BE2C (cell line): ENCODE measurements around the gene PSMD2.

Experiments used
- DNase-seq: peaks from one replicate; pipeline ENCODE4 v3.0.0-alpha.2; 2020
- H3K27me3 ChIP-seq: fragments of 250-450 bp; sonication (Bioruptor Pico); 2 replicates; pipeline ENCODE4 v1.5.1; 2020; ENCODE audit warnings: mild to moderate bottlenecking
- H3K36me3 ChIP-seq: fragments of 250-450 bp; sonication (Bioruptor Pico); 2 replicates; pipeline ENCODE4 v1.5.1; 2020; ENCODE audit warnings: mild to moderate bottlenecking
- H3K4me1 ChIP-seq: fragments of 250-450 bp; sonication (Bioruptor Pico); 2 replicates; pipeline ENCODE4 v1.5.1; 2020
- H3K4me3 ChIP-seq: 2 replicates; pipeline ENCODE4 v1.5.1; 2011; ENCODE audit warnings: low read depth, low read length
- H3K9me3 ChIP-seq: fragments of 250-450 bp; sonication (Bioruptor Pico); 2 replicates; pipeline ENCODE4 v1.5.1; 2020
- CTCF ChIP-seq: IDR thresholded peaks from 2 replicates; pipeline ENCODE4 v1.5.1; 2012; ENCODE audit warnings: mild to moderate bottlenecking, low read depth, low read length

PSMD2 gene

GRCh38 chr3:184325715-184326369 is 26.8 kb downstream of the PSMD2 start:
- no peak for TF ChIP-seq CTCF
- Histone ChIP-seq H3K4me3 (no peak overlapping the region), H3K27me3 (no peaks in the 10 kb centered on the region), H3K4me1 (no peaks in the 10 kb centered on the region), H3K36me3 (peaks cover 100% of the 10 kb centered on the region), H3K9me3 (no peaks in the 10 kb centered on the region)
- DNase-seq = no peak

- Histone ChIP-seq H3K9me3 (no peaks in the 10 kb centered on the region), H3K36me3 (peaks cover 100% of the 10 kb centered on the region), H3K27me3 (no peaks in the 10 kb centered on the region), H3K4me1 (no peaks in the 10 kb centered on the region), H3K4me3 (no peak overlapping the region)
- no peak for TF ChIP-seq CTCF
- DNase-seq = no peak
Observed at GRCh38 chr3:184327171-184327570, 28.1 kb downstream of the PSMD2 start.

- H3K4me1 ChIP-seq = no peaks in the 10 kb centered on the region
- TF ChIP-seq CTCF = no peak
- peaks cover 100% of the 10 kb centered on the region for H3K36me3 ChIP-seq
- no peaks in the 10 kb centered on the region for H3K9me3 ChIP-seq
- H3K27me3 ChIP-seq = no peaks in the 10 kb centered on the region
- no peak overlapping the region for H3K4me3 ChIP-seq
- DNase-seq = no peak
Observed at GRCh38 chr3:184328516-184328915, 29.5 kb downstream of the PSMD2 start.

- peaks cover 80% of the 10 kb centered on the region for H3K36me3 ChIP-seq
- no peaks in the 10 kb centered on the region for H3K9me3 ChIP-seq
- H3K27me3 ChIP-seq = no peaks in the 10 kb centered on the region
- peaks cover 12% of the 10 kb centered on the region for H3K4me1 ChIP-seq
- DNase-seq = no peak
- H3K4me3 ChIP-seq = no peak overlapping the region
- TF ChIP-seq CTCF = no peak
Observed at GRCh38 chr3:184332370-184333090, 33.5 kb downstream of the PSMD2 start.

- TF ChIP-seq CTCF = no peak
- Histone ChIP-seq H3K9me3 (no peaks in the 10 kb centered on the region), H3K4me1 (peaks cover 19% of the 10 kb centered on the region), H3K4me3 (no peak overlapping the region), H3K27me3 (no peaks in the 10 kb centered on the region), H3K36me3 (peaks cover 74% of the 10 kb centered on the region)
- DNase-seq = no peak
Observed at GRCh38 chr3:184333190-184333589, 34.1 kb downstream of the PSMD2 start.

DNA sequence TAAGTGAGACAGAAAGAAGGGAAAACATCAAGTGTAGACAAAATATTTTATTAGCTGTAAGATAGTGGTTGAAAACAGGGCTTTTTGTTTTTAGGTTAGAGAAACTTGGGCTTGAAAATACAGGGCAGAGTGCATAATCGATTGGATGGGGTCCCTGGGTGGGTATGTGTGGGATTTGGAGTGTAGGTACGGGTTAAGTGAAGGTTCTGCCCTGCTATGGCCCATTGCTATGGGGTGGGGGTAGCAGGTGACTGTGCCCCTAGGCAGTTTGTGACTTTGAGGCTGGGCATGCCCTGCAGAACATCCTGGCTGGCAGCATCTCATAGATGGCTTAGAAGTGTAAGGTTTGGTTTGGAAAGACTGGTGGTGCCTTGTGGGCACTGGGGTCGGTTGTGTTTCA is 34.7 kb downstream of the PSMD2 start:
- H3K4me1 ChIP-seq = peaks cover 20% of the 10 kb centered on the region
- TF ChIP-seq CTCF = no peak
- no peak overlapping the region for H3K4me3 ChIP-seq
- H3K36me3 ChIP-seq = peaks cover 69% of the 10 kb centered on the region
- H3K27me3 ChIP-seq = no peaks in the 10 kb centered on the region
- no peak for DNase-seq
- H3K9me3 ChIP-seq = no peaks in the 10 kb centered on the region
